ENCODE data around the gene SLC44A1. TPM values are rescaled to one million over a fixed set of nuclear protein-coding genes. Genes with fewer than 3 reads are reported as not detected.

Gene SLC44A1
- total and polyA plus RNA-seq, 2 of the 13 experiments (the other 11 are each of a cell fraction or from before 2014, with no cell fraction given), result 21.4 to 40.8 TPM

- no peaks in the 10 kb centered on the region for H3K9me3 ChIP-seq (ENCODE audit: low read length)
- intact Hi-C loops (cut with micrococcal nuclease; ENCODE audit: unreplicated experiment), result no loop called here
- no peak for FAIRE-seq
Measured at GRCh38 chr9:105308461-105309341, 64.2 kb downstream of the SLC44A1 start.

More at GRCh38 chr9:105308461-105309341, 64.2 kb downstream of the SLC44A1 start:
- no peaks in the 10 kb centered on the region for H4K20me1 ChIP-seq (ENCODE audit: insufficient read depth, low read length)
- ATAC-seq (no peak), DNase-seq (ENCODE audit: low spot score) (no peak)
- peaks cover 0 to 5% of the 10 kb centered on the region in 2 experiments; a peak in 2 of 5 replicates for H3K36me3 ChIP-seq (replicated peaks in 1 of 2; ENCODE audit: control insufficient read depth in 1 of 2, insufficient read depth in 2 of 2, low read length in 2 of 2)
- BruUV-seq (replicated peaks), result no TSS peak
- ChIA-PET POLR2A (interaction anchor here (1.0 to 1.1 kb wide), 2 partner anchors 9 to 12 kb away, joined by 3 read pairs; no protein-coding TSS in a partner anchor), CTCF (ENCODE audit: low intra/inter-chr PET ratio, low total read pairs) (no interaction called here)
- H3K4me1 ChIP-seq (ENCODE audit: insufficient read depth, low read length), result no peaks in the 10 kb centered on the region
- H3K4me2 ChIP-seq (ENCODE audit: low read depth, low read length), result no peak overlapping the region
- no peaks in the 10 kb centered on the region for H3K79me2 ChIP-seq (ENCODE audit: insufficient read depth, low read length)
- in situ Hi-C loops (cut with HindIII; ENCODE audit: extremely low pct_ligation_motif_present, low pct_unique_long_range_greater_than_20kb), result no loop called here
- no peak overlapping the region for H2AFZ ChIP-seq (ENCODE audit: low read length)
- H3K27me3 ChIP-seq (ENCODE audit: control insufficient read depth in 1 of 2, insufficient read depth in 2 of 2, low read length in 2 of 2), result no peaks in the 10 kb centered on the region; a peak in 1 of 5 replicates
- WGBS (ENCODE audit: low lambda C conversion rate), result 95% methylated on average over 8 of the region's 8 CpGs
- TF ChIP-seq HNRNPUL1 (IDR thresholded peaks at IDR 0.05; ENCODE audit: low read depth, low read length) (no peak), ZNF572 (CRISPR knock-in tag; IDR thresholded peaks at IDR 0.05) (no peak), GLI4 (CRISPR knock-in tag; IDR thresholded peaks at IDR 0.05; ENCODE audit: borderline replicate concordance) (no peak), LCORL (IDR thresholded peaks at IDR 0.05) (no peak), LCORL (CRISPR knock-in tag; IDR thresholded peaks at IDR 0.05) (no peak), SAP130 (CRISPR knock-in tag; IDR thresholded peaks at IDR 0.05; ENCODE audit: low read depth) (no peak), SOX6 (IDR thresholded peaks at IDR 0.05) (no peak), SOX6 (CRISPR knock-in tag; IDR thresholded peaks at IDR 0.05) (no peak), ZNF850 (CRISPR knock-in tag; conservative IDR thresholded peaks at IDR 0.05) (no peak), ATF3 (CRISPR knock-in tag; IDR thresholded peaks at IDR 0.05) (no peak), ZNF224 (CRISPR knock-in tag; IDR thresholded peaks at IDR 0.05) (no peak), HMGA1 (CRISPR knock-in tag; conservative IDR thresholded peaks at IDR 0.05) (no peak), ZNF674 (CRISPR knock-in tag; IDR thresholded peaks at IDR 0.05; ENCODE audit: low read depth) (no peak)
- TF ChIP-seq, protein P1, sequence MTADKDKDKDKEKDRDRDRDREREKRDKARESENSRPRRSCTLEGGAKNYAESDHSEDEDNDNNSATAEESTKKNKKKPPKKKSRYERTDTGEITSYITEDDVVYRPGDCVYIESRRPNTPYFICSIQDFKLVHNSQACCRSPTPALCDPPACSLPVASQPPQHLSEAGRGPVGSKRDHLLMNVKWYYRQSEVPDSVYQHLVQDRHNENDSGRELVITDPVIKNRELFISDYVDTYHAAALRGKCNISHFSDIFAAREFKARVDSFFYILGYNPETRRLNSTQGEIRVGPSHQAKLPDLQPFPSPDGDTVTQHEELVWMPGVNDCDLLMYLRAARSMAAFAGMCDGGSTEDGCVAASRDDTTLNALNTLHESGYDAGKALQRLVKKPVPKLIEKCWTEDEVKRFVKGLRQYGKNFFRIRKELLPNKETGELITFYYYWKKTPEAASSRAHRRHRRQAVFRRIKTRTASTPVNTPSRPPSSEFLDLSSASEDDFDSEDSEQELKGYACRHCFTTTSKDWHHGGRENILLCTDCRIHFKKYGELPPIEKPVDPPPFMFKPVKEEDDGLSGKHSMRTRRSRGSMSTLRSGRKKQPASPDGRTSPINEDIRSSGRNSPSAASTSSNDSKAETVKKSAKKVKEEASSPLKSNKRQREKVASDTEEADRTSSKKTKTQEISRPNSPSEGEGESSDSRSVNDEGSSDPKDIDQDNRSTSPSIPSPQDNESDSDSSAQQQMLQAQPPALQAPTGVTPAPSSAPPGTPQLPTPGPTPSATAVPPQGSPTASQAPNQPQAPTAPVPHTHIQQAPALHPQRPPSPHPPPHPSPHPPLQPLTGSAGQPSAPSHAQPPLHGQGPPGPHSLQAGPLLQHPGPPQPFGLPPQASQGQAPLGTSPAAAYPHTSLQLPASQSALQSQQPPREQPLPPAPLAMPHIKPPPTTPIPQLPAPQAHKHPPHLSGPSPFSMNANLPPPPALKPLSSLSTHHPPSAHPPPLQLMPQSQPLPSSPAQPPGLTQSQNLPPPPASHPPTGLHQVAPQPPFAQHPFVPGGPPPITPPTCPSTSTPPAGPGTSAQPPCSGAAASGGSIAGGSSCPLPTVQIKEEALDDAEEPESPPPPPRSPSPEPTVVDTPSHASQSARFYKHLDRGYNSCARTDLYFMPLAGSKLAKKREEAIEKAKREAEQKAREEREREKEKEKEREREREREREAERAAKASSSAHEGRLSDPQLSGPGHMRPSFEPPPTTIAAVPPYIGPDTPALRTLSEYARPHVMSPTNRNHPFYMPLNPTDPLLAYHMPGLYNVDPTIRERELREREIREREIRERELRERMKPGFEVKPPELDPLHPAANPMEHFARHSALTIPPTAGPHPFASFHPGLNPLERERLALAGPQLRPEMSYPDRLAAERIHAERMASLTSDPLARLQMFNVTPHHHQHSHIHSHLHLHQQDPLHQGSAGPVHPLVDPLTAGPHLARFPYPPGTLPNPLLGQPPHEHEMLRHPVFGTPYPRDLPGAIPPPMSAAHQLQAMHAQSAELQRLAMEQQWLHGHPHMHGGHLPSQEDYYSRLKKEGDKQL (CRISPR knock-in tag; IDR thresholded peaks at IDR 0.05; ENCODE audit: low read depth), result no peak
- no peak overlapping the region for H3K9ac ChIP-seq (ENCODE audit: insufficient read depth, low read depth, low read length)
- no peak overlapping the region for H3K27ac ChIP-seq (ENCODE audit: extremely low read length, insufficient read depth, low read length)
- no peak overlapping the region for H3K4me3 ChIP-seq (replicated peaks in 1 of 3; ENCODE audit: insufficient read depth in 1 of 3, low read depth in 2 of 3, low read length in 3 of 3)
